Measurements from ENCODE around the gene HNMT. TPM values are rescaled to one million over a fixed set of nuclear protein-coding genes. Genes with fewer than 3 reads are reported as not detected.

The HNMT gene
- total and polyA plus RNA-seq, 2 of the 13 experiments (the other 11 are each of a cell fraction or from before 2014, with no cell fraction given) = 279 to 309 TPM

DNA sequence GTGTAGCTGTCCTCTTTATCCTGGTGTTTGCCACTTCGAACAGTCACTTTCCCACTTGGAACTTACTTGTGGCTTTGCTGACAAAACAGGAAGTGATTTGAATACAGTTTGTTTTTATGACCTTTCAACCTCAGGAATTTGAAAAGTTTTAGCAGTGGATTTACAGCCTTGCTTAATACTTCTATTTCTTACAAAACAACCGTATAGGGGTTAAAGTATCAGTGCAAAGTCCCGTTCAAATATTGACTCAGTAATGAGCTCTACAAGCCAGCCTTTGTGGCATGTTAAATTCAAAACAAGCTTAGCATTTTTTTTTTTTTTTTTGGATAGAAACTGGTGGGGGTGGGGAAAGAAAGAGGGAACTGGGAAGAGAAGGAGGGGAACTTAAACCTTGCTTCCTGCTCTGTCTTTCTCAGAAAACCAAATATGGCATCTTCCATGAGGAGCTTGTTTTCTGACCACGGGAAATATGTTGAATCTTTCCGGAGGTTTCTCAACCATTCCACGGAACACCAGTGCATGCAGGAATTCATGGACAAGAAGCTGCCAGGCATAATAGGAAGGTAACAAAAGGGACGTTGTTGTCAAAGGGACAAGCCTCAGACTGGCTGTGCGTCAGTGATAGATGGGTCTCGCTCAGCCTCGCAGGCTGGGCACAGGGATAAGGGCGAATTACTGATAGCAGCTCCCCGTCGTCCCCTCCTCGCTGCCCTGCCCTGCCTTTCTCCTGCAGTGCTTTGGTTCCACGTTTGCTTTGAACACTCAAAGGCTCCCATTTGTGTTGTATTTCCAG, at the start of gene HNMT (continued):
- TF ChIP-seq, protein P1, sequence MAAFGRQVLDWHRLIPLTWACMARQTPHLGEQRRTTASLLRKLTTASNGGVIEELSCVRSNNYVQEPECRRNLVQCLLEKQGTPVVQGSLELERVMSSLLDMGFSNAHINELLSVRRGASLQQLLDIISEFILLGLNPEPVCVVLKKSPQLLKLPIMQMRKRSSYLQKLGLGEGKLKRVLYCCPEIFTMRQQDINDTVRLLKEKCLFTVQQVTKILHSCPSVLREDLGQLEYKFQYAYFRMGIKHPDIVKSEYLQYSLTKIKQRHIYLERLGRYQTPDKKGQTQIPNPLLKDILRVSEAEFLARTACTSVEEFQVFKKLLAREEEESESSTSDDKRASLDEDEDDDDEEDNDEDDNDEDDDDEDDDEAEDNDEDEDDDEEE (CRISPR knock-in tag; IDR thresholded peaks at IDR 0.05) = no peak
- TF ChIP-seq, protein P2, sequence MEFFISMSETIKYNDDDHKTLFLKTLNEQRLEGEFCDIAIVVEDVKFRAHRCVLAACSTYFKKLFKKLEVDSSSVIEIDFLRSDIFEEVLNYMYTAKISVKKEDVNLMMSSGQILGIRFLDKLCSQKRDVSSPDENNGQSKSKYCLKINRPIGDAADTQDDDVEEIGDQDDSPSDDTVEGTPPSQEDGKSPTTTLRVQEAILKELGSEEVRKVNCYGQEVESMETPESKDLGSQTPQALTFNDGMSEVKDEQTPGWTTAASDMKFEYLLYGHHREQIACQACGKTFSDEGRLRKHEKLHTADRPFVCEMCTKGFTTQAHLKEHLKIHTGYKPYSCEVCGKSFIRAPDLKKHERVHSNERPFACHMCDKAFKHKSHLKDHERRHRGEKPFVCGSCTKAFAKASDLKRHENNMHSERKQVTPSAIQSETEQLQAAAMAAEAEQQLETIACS (CRISPR knock-in tag; IDR thresholded peaks at IDR 0.05) = no peak
- no peak for TF ChIP-seq ZNF550 (CRISPR knock-in tag; IDR thresholded peaks at IDR 0.05; ENCODE audit: borderline replicate concordance)
- TF ChIP-seq, protein P3, sequence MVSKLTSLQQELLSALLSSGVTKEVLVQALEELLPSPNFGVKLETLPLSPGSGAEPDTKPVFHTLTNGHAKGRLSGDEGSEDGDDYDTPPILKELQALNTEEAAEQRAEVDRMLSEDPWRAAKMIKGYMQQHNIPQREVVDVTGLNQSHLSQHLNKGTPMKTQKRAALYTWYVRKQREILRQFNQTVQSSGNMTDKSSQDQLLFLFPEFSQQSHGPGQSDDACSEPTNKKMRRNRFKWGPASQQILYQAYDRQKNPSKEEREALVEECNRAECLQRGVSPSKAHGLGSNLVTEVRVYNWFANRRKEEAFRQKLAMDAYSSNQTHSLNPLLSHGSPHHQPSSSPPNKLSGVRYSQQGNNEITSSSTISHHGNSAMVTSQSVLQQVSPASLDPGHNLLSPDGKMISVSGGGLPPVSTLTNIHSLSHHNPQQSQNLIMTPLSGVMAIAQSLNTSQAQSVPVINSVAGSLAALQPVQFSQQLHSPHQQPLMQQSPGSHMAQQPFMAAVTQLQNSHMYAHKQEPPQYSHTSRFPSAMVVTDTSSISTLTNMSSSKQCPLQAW (CRISPR knock-in tag; IDR thresholded peaks at IDR 0.05) = peak; percentile 36; the same call in 1 of the 2 replicates
- no peak for TF ChIP-seq ZFP36L2 (CRISPR knock-in tag; IDR thresholded peaks at IDR 0.05)
- peak; percentile 74 for TF ChIP-seq KLF12 (CRISPR knock-in tag; IDR thresholded peaks at IDR 0.05; ENCODE audit: borderline replicate concordance)
- TF ChIP-seq, protein P4, sequence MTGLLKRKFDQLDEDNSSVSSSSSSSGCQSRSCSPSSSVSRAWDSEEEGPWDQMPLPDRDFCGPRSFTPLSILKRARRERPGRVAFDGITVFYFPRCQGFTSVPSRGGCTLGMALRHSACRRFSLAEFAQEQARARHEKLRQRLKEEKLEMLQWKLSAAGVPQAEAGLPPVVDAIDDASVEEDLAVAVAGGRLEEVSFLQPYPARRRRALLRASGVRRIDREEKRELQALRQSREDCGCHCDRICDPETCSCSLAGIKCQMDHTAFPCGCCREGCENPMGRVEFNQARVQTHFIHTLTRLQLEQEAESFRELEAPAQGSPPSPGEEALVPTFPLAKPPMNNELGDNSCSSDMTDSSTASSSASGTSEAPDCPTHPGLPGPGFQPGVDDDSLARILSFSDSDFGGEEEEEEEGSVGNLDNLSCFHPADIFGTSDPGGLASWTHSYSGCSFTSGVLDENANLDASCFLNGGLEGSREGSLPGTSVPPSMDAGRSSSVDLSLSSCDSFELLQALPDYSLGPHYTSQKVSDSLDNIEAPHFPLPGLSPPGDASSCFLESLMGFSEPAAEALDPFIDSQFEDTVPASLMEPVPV (CRISPR knock-in tag; IDR thresholded peaks at IDR 0.05) = peak; percentile 83; the same call in 1 of the 2 replicates
- peak; percentile 95; the same call in 1 of the 2 replicates for TF ChIP-seq ZFP36L1 (CRISPR knock-in tag; IDR thresholded peaks at IDR 0.05)
- TF ChIP-seq, protein P5, sequence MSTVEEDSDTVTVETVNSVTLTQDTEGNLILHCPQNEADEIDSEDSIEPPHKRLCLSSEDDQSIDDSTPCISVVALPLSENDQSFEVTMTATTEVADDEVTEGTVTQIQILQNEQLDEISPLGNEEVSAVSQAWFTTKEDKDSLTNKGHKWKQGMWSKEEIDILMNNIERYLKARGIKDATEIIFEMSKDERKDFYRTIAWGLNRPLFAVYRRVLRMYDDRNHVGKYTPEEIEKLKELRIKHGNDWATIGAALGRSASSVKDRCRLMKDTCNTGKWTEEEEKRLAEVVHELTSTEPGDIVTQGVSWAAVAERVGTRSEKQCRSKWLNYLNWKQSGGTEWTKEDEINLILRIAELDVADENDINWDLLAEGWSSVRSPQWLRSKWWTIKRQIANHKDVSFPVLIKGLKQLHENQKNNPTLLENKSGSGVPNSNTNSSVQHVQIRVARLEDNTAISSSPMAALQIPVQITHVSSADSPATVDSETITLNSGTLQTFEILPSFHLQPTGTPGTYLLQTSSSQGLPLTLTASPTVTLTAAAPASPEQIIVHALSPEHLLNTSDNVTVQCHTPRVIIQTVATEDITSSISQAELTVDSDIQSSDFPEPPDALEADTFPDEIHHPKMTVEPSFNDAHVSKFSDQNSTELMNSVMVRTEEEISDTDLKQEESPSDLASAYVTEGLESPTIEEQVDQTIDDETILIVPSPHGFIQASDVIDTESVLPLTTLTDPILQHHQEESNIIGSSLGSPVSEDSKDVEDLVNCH (CRISPR knock-in tag; IDR thresholded peaks at IDR 0.05) = no peak
- peak; percentile 78; the same call in 1 of the 2 replicates for TF ChIP-seq DMAP1 (CRISPR knock-in tag; IDR thresholded peaks at IDR 0.05)
- TF ChIP-seq, protein P6, sequence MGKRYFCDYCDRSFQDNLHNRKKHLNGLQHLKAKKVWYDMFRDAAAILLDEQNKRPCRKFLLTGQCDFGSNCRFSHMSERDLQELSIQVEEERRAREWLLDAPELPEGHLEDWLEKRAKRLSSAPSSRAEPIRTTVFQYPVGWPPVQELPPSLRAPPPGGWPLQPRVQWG (CRISPR knock-in tag; IDR thresholded peaks at IDR 0.05; ENCODE audit: borderline replicate concordance, low read depth) = no peak
- TF ChIP-seq, protein P7, sequence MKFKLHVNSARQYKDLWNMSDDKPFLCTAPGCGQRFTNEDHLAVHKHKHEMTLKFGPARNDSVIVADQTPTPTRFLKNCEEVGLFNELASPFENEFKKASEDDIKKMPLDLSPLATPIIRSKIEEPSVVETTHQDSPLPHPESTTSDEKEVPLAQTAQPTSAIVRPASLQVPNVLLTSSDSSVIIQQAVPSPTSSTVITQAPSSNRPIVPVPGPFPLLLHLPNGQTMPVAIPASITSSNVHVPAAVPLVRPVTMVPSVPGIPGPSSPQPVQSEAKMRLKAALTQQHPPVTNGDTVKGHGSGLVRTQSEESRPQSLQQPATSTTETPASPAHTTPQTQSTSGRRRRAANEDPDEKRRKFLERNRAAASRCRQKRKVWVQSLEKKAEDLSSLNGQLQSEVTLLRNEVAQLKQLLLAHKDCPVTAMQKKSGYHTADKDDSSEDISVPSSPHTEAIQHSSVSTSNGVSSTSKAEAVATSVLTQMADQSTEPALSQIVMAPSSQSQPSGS (CRISPR knock-in tag; IDR thresholded peaks at IDR 0.05) = peak; percentile 90
- no peak for TF ChIP-seq RFX3 (CRISPR knock-in tag; IDR thresholded peaks at IDR 0.05)
- peak; percentile 97 for TF ChIP-seq TARDBP (CRISPR knock-in tag; IDR thresholded peaks at IDR 0.05)
- peak; percentile 96 for TF ChIP-seq SMAD3 (CRISPR knock-in tag; IDR thresholded peaks at IDR 0.05)
- TF ChIP-seq GATAD1 (CRISPR knock-in tag; IDR thresholded peaks at IDR 0.05) = peak; percentile 49; the same call in 1 of the 2 replicates
- peak; percentile 88; the same call in 1 of the 2 replicates for TF ChIP-seq ZNF253 (CRISPR knock-in tag; IDR thresholded peaks at IDR 0.05; ENCODE audit: borderline replicate concordance)
- TF ChIP-seq SAP130 (CRISPR knock-in tag; IDR thresholded peaks at IDR 0.05; ENCODE audit: low read depth) = peak; percentile 96
- peak; percentile 85 for TF ChIP-seq NFKBIZ (CRISPR knock-in tag; IDR thresholded peaks at IDR 0.05)

All from HepG2 (cell line).